IMR-90 (cell line): ENCODE measurements around the gene STARD3. TPM values are rescaled to one million over a fixed set of nuclear protein-coding genes. Genes with fewer than 3 reads are reported as not detected.

Experiments used
- ATAC-seq: fragments of 200-7000 bp; cut with Tn5 transposase; 2 replicates; pipeline ENCODE4 v1.9.1; 2020; ENCODE audit warnings: low read depth, mild to moderate bottlenecking, moderate library complexity
- BruUV-seq: library from RNA; stranded (reverse); fragments of 400-500 nt; replicated peaks from 2 replicates; lab custom pipeline; 2021; lab: Mats Ljungman, UMichigan
- CTCF ChIA-PET: fragments of 300-600 bp; formaldehyde crosslinking; extraction: SDS; loops from one replicate; lab custom pipeline; 2021; ENCODE audit warnings: antibody characterized with exemption; lab: Yijun Ruan, JAX
- POLR2A ChIA-PET: fragments of 300-600 bp; sonication (Branson Sonifier 250); formaldehyde crosslinking; loops from one replicate; lab custom pipeline; 2022; ENCODE audit warnings: antibody characterized with exemption; ENCODE audit not compliant: unreplicated experiment; lab: Charles Lee
- DNase-seq: peaks from one replicate; pipeline ENCODE4 v3.0.0; 2013
- H2AFZ ChIP-seq: replicated peaks from 2 replicates; pipeline ENCODE3; 2013; ENCODE audit warnings: low read length, mild to moderate bottlenecking; ENCODE audit not compliant: poor library complexity
- H2AK5ac ChIP-seq: 2 replicates; pipeline ENCODE4 v1.6.1; 2013; ENCODE audit warnings: low read depth, low read length, inconsistent platforms
- H2AK9ac ChIP-seq: replicated peaks from 2 replicates; pipeline ENCODE3; 2013; ENCODE audit warnings: mild to moderate bottlenecking, low read depth, low read length, moderate library complexity; ENCODE audit not compliant: poor library complexity
- H2BK120ac ChIP-seq: 2 replicates; pipeline ENCODE4 v1.6.1; 2013; ENCODE audit warnings: low read depth, low read length, inconsistent platforms
- H2BK15ac ChIP-seq: 3 replicates; pipeline ENCODE4 v1.6.1; 2013; ENCODE audit warnings: low read depth, low read length, inconsistent platforms
- H2BK20ac ChIP-seq: 2 replicates; pipeline ENCODE4 v1.6.1; 2013; ENCODE audit warnings: low read depth, mild to moderate bottlenecking, inconsistent platforms, low read length, moderate library complexity
- H2BK5ac ChIP-seq: 2 replicates; pipeline ENCODE4 v1.6.1; 2013; ENCODE audit warnings: mild to moderate bottlenecking, low read depth, low read length, inconsistent platforms; ENCODE audit not compliant: poor library complexity, severe bottlenecking
- H3K14ac ChIP-seq: replicated peaks from 2 replicates; pipeline ENCODE4 v1.6.1; 2013; ENCODE audit warnings: low read depth, low read length, inconsistent platforms
- H3K18ac ChIP-seq: 2 replicates; pipeline ENCODE4 v1.6.1; 2013; ENCODE audit warnings: low read depth, low read length, control low read depth
- H3K23ac ChIP-seq: 2 replicates; pipeline ENCODE4 v1.6.1; 2013; ENCODE audit warnings: low read depth, low read length, inconsistent platforms
- H3K27ac ChIP-seq: 2 replicates; pipeline ENCODE4 v1.5.1; 2013; ENCODE audit warnings: mild to moderate bottlenecking, control low read depth, low read length; ENCODE audit not compliant: insufficient read depth
- H3K27me3 ChIP-seq: 2 replicates; pipeline ENCODE4 v1.6.1; 2013; ENCODE audit warnings: low read length; ENCODE audit not compliant: control insufficient read depth, insufficient read depth
- H3K36me3 ChIP-seq: 2 replicates; pipeline ENCODE4 v1.6.1; 2013; ENCODE audit warnings: low read length, mixed read lengths; ENCODE audit not compliant: control insufficient read depth, insufficient read depth
- H3K4ac ChIP-seq: 2 replicates; pipeline ENCODE4 v1.6.1; 2013; ENCODE audit warnings: low read depth, low read length, inconsistent platforms
- H3K4me1 ChIP-seq: 2 replicates; pipeline ENCODE4 v1.6.1; 2013; ENCODE audit warnings: low read length, mixed read lengths; ENCODE audit not compliant: control insufficient read depth, insufficient read depth
- H3K4me2 ChIP-seq: 2 replicates; pipeline ENCODE4 v1.6.1; 2013; ENCODE audit warnings: low read depth, mild to moderate bottlenecking, control low read depth, low read length, moderate library complexity
- H3K4me3 ChIP-seq: 2 replicates; pipeline ENCODE4 v1.5.1; 2013; ENCODE audit warnings: low read depth, mild to moderate bottlenecking, control low read depth, low read length, moderate library complexity; ENCODE audit not compliant: insufficient read depth
- H3K56ac ChIP-seq: 2 replicates; pipeline ENCODE4 v1.6.1; 2013; ENCODE audit warnings: low read length, inconsistent platforms; ENCODE audit not compliant: insufficient read depth; ENCODE audit errors: extremely low read depth
- H3K79me1 ChIP-seq, 2 experiments: 2 replicates each; pipeline ENCODE4 v1.6.1; 2013; ENCODE audit warnings: low read length in 2 of 2, inconsistent platforms in 1 of 2, low read depth in 1 of 2
- H3K9ac ChIP-seq: 2 replicates; pipeline ENCODE4 v1.6.1; 2013; ENCODE audit warnings: low read depth, low read length, control low read depth
- H3K9me1 ChIP-seq: 2 replicates; pipeline ENCODE4 v1.6.1; 2013; ENCODE audit warnings: low read length, inconsistent platforms; ENCODE audit not compliant: insufficient read depth
- H3K9me3 ChIP-seq: 2 replicates; pipeline ENCODE4 v1.6.1; 2013; ENCODE audit warnings: low read length; ENCODE audit not compliant: control insufficient read depth, insufficient read depth
- H4K20me1 ChIP-seq: 2 replicates; pipeline ENCODE4 v1.6.1; 2013; ENCODE audit warnings: low read length, inconsistent platforms; ENCODE audit not compliant: insufficient read depth
- H4K5ac ChIP-seq: 2 replicates; pipeline ENCODE4 v1.6.1; 2013; ENCODE audit warnings: mild to moderate bottlenecking, low read depth, low read length, control low read depth
- H4K8ac ChIP-seq, 2 experiments: 2 replicates each; pipeline ENCODE4 v1.6.1; 2013; ENCODE audit warnings: low read depth in 2 of 2, low read length in 2 of 2, control low read depth in 1 of 2, inconsistent platforms in 1 of 2
- H4K91ac ChIP-seq: 2 replicates; pipeline ENCODE4 v1.6.1; 2013; ENCODE audit warnings: low read depth, low read length, inconsistent platforms; ENCODE audit not compliant: insufficient read depth
- BHLHE40 ChIP-seq: fragments of 150-350 bp; IDR thresholded peaks from 2 replicates; pipeline ENCODE4 v1.6.1; 2016; ENCODE audit warnings: mild to moderate bottlenecking, low read depth, low read length
- CHD1 ChIP-seq: IDR thresholded peaks from 2 replicates; pipeline ENCODE4 v1.6.1; 2012; ENCODE audit warnings: low read depth, low read length, improper control_type of control experiment
- CTCF ChIP-seq: conservative IDR thresholded peaks from 2 replicates; pipeline ENCODE4 v1.5.1; 2012; ENCODE audit warnings: mild to moderate bottlenecking, low read depth, low read length, improper control_type of control experiment
- FOS ChIP-seq: fragments of 150-350 bp; IDR thresholded peaks from 2 replicates; pipeline ENCODE4 v1.6.1; 2016; ENCODE audit warnings: low read depth, low read length
- MAFK ChIP-seq: IDR thresholded peaks from 2 replicates; pipeline ENCODE4 v1.6.1; 2012; ENCODE audit warnings: low read depth, low read length, improper control_type of control experiment
- MAZ ChIP-seq: IDR thresholded peaks from 2 replicates; pipeline ENCODE4 v1.6.1; 2012; ENCODE audit warnings: low read depth, mild to moderate bottlenecking, low read length, improper control_type of control experiment, moderate library complexity, borderline replicate concordance
- MXI1 ChIP-seq: IDR thresholded peaks from 2 replicates; pipeline ENCODE4 v1.6.1; 2012; ENCODE audit warnings: low read depth, mild to moderate bottlenecking, low read length, moderate library complexity, borderline replicate concordance
- NFE2L2 ChIP-seq: fragments of 150-350 bp; IDR thresholded peaks from 2 replicates; pipeline ENCODE4 v1.6.1; 2016; ENCODE audit warnings: low read depth, mild to moderate bottlenecking, low read length
- RAD21 ChIP-seq: IDR thresholded peaks from 2 replicates; pipeline ENCODE4 v1.6.1; 2012; ENCODE audit warnings: low read length, improper control_type of control experiment
- RCOR1 ChIP-seq: IDR thresholded peaks from 2 replicates; pipeline ENCODE4 v1.6.1; 2012; ENCODE audit warnings: mild to moderate bottlenecking, low read length, improper control_type of control experiment; ENCODE audit not compliant: insufficient replicate concordance
- RFX5 ChIP-seq: IDR thresholded peaks from 2 replicates; pipeline ENCODE4 v1.8.0; 2012; ENCODE audit warnings: low read depth, mild to moderate bottlenecking, low read length, moderate library complexity
- SMC3 ChIP-seq: fragments of 150-350 bp; IDR thresholded peaks from 2 replicates; pipeline ENCODE4 v1.6.1; 2016; ENCODE audit warnings: low read depth, mild to moderate bottlenecking, antibody characterized with exemption, low read length, moderate library complexity
- WGBS, 2 experiments: methylation state at CpG; one replicate each; pipeline versions ENCODE4 v1.1.5 to v1.1.7; 2013; ENCODE audit warnings: missing lambda C conversion rate in 2 of 2; ENCODE audit not compliant: insufficient read length in 1 of 2; ENCODE audit errors: extremely low coverage in 2 of 2; 5-methylcytosine and 5-hydroxymethylcytosine counted together
- dilution Hi-C: fragments of 300-500 bp; cut with HindIII; formaldehyde crosslinking; loops from one replicate; pipeline ENCODE4 v1.14.3; 2018; ENCODE audit warnings: low sequenced_read_pairs; ENCODE audit not compliant: unreplicated experiment
- in situ Hi-C: fragments of 300-500 bp; cut with MboI; formaldehyde crosslinking; loops from 3 replicates; pipeline ENCODE4 v1.14.3; 2019; ENCODE audit warnings: low sequenced_read_pairs, inconsistent platforms, mixed read lengths
- intact Hi-C: fragments of 100-400 bp; cut with micrococcal nuclease; formaldehyde crosslinking; loops from 2 replicates; pipeline ENCODE4 v1.10.0; 2022
- polyA plus RNA-seq, 3 experiments: library from polyadenylated mRNA; depleted of rRNA; stranded (reverse); fragments of >200 nt; gene quantifications; 2 replicates each; pipeline ENCODE4 v1.2.3, GENCODE V29; 2012; ENCODE audit warnings: low replicate concordance in 1 of 3
- total RNA-seq: library from RNA; depleted of rRNA; stranded (reverse); fragments of >200 nt; gene quantifications from 2 replicates; pipeline ENCODE4 v1.2.3, GENCODE V29; 2012
- TF ChIP-seq, protein P1 (sequence below): fragments of 150-350 bp; IDR thresholded peaks from 2 replicates; pipeline ENCODE4 v1.6.1; 2017; ENCODE audit warnings: mild to moderate bottlenecking, antibody characterized with exemption, low read length, low read depth

The STARD3 gene
- total and polyA plus RNA-seq, 2 of the 4 experiments (the other 2 are of a cell fraction) = 8.1 to 50.4 TPM

DNA sequence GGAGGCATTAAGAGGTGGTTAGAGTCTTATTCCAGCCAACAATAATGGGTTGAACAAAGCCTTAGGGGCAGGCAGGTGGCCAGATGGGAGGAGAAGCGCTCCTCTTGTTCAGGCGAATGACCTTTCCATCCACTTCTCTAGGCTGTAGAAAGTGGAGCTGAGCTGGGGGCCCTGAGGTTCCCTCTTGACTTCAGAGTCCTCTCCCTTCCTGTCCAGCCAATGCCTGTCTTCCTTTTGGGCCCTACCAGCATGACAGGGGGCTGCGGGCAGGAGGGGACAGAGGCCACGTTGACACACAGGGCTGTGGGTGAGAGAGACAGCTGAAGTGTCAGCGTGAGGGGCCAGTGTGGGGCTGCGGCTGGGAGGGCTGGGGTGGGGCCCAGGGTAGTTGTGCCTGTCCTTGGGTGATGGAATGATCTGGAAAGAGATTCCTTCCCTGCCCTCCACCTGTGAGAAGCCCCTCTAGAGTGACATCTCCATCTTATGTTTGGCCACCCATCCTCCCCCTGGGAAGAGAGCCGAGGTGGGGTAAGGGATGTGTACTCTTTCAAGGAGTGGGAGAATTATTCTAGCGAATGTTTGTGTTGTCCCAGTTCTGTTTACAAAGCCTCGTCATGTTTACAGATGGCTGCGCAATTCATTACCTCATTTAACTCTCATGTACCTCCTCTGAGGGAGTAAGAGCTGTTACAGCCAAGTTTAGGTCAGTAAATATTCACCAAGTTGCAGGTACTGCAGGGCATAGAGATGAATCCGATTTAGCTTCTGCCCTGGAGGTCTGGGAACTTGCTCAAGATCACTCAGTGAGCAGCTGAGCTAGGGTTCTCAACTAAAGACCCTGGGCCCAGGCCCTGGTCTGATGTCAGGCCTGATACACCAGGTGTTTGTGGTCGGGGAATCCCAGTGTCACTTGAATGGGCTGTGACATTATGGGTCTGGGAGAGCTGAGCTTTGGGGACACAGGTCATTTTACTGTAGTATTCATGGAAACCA, 66.3 kb downstream of the STARD3 start:
- no peak overlapping the region for H2BK15ac ChIP-seq
- H2AK5ac ChIP-seq = no peak overlapping the region; the same call in 1 of the 2 replicates
- no peak overlapping the region for H3K14ac ChIP-seq
- peaks cover 55% of the 10 kb centered on the region for H4K20me1 ChIP-seq
- peaks cover 21% of the 10 kb centered on the region for H3K4me1 ChIP-seq
- no peak overlapping the region for H2BK5ac ChIP-seq
- no peak overlapping the region for H3K4me3 ChIP-seq
- no peak overlapping the region for H2BK20ac ChIP-seq
- no peaks in the 10 kb centered on the region for H3K9me3 ChIP-seq
- H2AK9ac ChIP-seq = no peak overlapping the region
- WGBS, 2 experiments = 71% methylated on average over 1 of the region's 12 CpGs; no CpG with 5 or more reads in 1 of the 2 experiments
- no peak overlapping the region for H4K5ac ChIP-seq
- H3K27ac ChIP-seq = no peak overlapping the region
- H3K4ac ChIP-seq = no peak overlapping the region; the same call in 1 of the 2 replicates
- DNase-seq = peak; percentile 11
- peaks cover 11% of the 10 kb centered on the region for H3K36me3 ChIP-seq
- CTCF ChIA-PET = interaction anchor here (0.5 kb wide), 1 partner anchor 99 kb away, joined by 3 read pairs; no protein-coding TSS in a partner anchor
- ATAC-seq = no peak
- no peak overlapping the region for H2BK120ac ChIP-seq
- no peak overlapping the region for H3K56ac ChIP-seq
- peak overlapping the region; percentile 13; the same call in 1 of the 2 replicates for H3K23ac ChIP-seq
- H4K8ac ChIP-seq = no peak overlapping the region
- POLR2A ChIA-PET = no interaction called here
- in situ Hi-C loops = no loop called here
- no peak overlapping the region; the same call in 1 of the 2 replicates for H3K4me2 ChIP-seq
- no peak overlapping the region for H2AFZ ChIP-seq
- no peak overlapping the region for H3K18ac ChIP-seq
- H4K91ac ChIP-seq = no peak overlapping the region
- H3K9me1 ChIP-seq = peaks cover 20% of the 10 kb centered on the region
- H3K9ac ChIP-seq = no peak overlapping the region
- no peaks in the 10 kb centered on the region for H3K27me3 ChIP-seq
- intact Hi-C loops = no loop called here
- H3K79me1 ChIP-seq = peaks cover 0 to 74% of the 10 kb centered on the region in 2 experiments; a peak in 3 of 4 replicates
- no TSS peak for BruUV-seq
- dilution Hi-C loops = no loop called here
- TF ChIP-seq RFX5 (no peak), RCOR1 (no peak), CTCF (no peak), MAZ (no peak), NFE2L2 (no peak), MAFK (no peak), BHLHE40 (no peak), SMC3 (no peak), RAD21 (no peak), CHD1 (no peak), MXI1 (no peak), FOS (no peak)
- TF ChIP-seq, protein P1, sequence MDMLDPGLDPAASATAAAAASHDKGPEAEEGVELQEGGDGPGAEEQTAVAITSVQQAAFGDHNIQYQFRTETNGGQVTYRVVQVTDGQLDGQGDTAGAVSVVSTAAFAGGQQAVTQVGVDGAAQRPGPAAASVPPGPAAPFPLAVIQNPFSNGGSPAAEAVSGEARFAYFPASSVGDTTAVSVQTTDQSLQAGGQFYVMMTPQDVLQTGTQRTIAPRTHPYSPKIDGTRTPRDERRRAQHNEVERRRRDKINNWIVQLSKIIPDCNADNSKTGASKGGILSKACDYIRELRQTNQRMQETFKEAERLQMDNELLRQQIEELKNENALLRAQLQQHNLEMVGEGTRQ = no peak
